Activated B cell treated with CpG ODN at 0.5 μM for 24 hours (primary cell): ENCODE data around the gene PTPRK. TPM values are rescaled to one million over a fixed set of nuclear protein-coding genes. Genes with fewer than 3 reads are reported as not detected.

ENCODE experiments used
- ATAC-seq: fragments of 200-7000 bp; cut with Tn5 transposase; one replicate; pipeline ENCODE4 v1.10.0; 2021; ENCODE audit warnings: low read depth, mild to moderate bottlenecking, moderate library complexity
- CTCF ChIA-PET: fragments of 350-600 bp; sonication (Branson Sonifier 250); formaldehyde crosslinking; loops from one replicate; lab custom pipeline; 2021; ENCODE audit warnings: antibody characterized with exemption; lab: Charles Lee
- POLR2A ChIA-PET: fragments of 350-600 bp; sonication (Branson Sonifier 250); formaldehyde crosslinking; loops from one replicate; lab custom pipeline; 2021; ENCODE audit warnings: antibody characterized with exemption; lab: Charles Lee
- DNase-seq: peaks from one replicate; pipeline ENCODE4 v3.0.0; 2022
- H3K27ac Mint-ChIP-seq: one replicate; pipeline ENCODE4 v1.8.0; 2020; ENCODE audit warnings: mixed read lengths
- H3K27me3 Mint-ChIP-seq: one replicate; pipeline ENCODE4 v1.8.0; 2021; ENCODE audit warnings: mixed read lengths
- H3K36me3 Mint-ChIP-seq: one replicate; pipeline ENCODE4 v1.8.0; 2021; ENCODE audit warnings: low read depth, mixed read lengths
- H3K4me1 Mint-ChIP-seq: one replicate; pipeline ENCODE4 v1.8.0; 2021; ENCODE audit warnings: mixed read lengths
- H3K4me3 Mint-ChIP-seq: one replicate; pipeline ENCODE4 v1.8.0; 2020; ENCODE audit warnings: mild to moderate bottlenecking, mixed read lengths
- H3K9me3 Mint-ChIP-seq: one replicate; pipeline ENCODE4 v1.8.0; 2020; ENCODE audit warnings: mixed read lengths
- CTCF ChIP-seq: fragments of 200-600 bp; IDR thresholded peaks from one replicate; pipeline ENCODE4 v1.8.0; 2022; ENCODE audit warnings: antibody characterized with exemption, mild to moderate bottlenecking
- intact Hi-C: fragments of 100-400 bp; cut with micrococcal nuclease; formaldehyde crosslinking; loops from one replicate; pipeline ENCODE4 v1.15.1; 2024
- total RNA-seq: library from RNA; stranded (reverse); gene quantifications from 2 replicates; pipeline ENCODE4 v1.2.3, GENCODE V29; 2022

PTPRK gene
- total RNA-seq, 1 donor from 2014 or later = 14.2 TPM

GRCh38 chr6:128479991-128480390, 40.4 kb downstream of the PTPRK start:
- Mint-ChIP-seq H3K36me3 (no peaks in the 10 kb centered on the region), H3K4me1 (no peaks in the 10 kb centered on the region), H3K4me3 (no peak overlapping the region), H3K9me3 (no peaks in the 10 kb centered on the region), H3K27me3 (no peaks in the 10 kb centered on the region), H3K27ac (no peak overlapping the region)
- TF ChIP-seq CTCF = no peak
- ChIA-PET POLR2A (no interaction called here), CTCF (no interaction called here)
- no peak for DNase-seq
- no peak for ATAC-seq
- intact Hi-C loops = no loop called here

- no peak for TF ChIP-seq CTCF
- CTCF ChIA-PET = interaction anchor here (0.6 kb wide), 1 partner anchor 57 kb away, joined by 3 read pairs; no protein-coding TSS in a partner anchor
- intact Hi-C loops = no loop called here
- Mint-ChIP-seq H3K27ac (no peak overlapping the region), H3K4me3 (no peak overlapping the region), H3K27me3 (no peaks in the 10 kb centered on the region), H3K4me1 (no peaks in the 10 kb centered on the region), H3K36me3 (no peaks in the 10 kb centered on the region), H3K9me3 (no peaks in the 10 kb centered on the region)
- ATAC-seq (no peak), DNase-seq (no peak)
- POLR2A ChIA-PET = no interaction called here
Measured at GRCh38 chr6:128479048-128479666, 41.2 kb downstream of the PTPRK start.

- intact Hi-C loops = no loop called here
- Mint-ChIP-seq H3K9me3 (no peaks in the 10 kb centered on the region), H3K4me1 (no peaks in the 10 kb centered on the region), H3K36me3 (no peaks in the 10 kb centered on the region), H3K27me3 (no peaks in the 10 kb centered on the region), H3K27ac (no peak overlapping the region), H3K4me3 (no peak overlapping the region)
- ATAC-seq = no peak
- ChIA-PET POLR2A (no interaction called here), CTCF (interaction anchor here (0.6 kb wide), 1 partner anchor 56 kb away, joined by 3 read pairs; no protein-coding TSS in a partner anchor)
- DNase-seq = no peak
- no peak for TF ChIP-seq CTCF
Measured at GRCh38 chr6:128478230-128479047, 42.0 kb downstream of the PTPRK start.

- DNase-seq (no peak), ATAC-seq (no peak)
- intact Hi-C loops = no loop called here
- ChIA-PET POLR2A (no interaction called here), CTCF (no interaction called here)
- Mint-ChIP-seq H3K4me3 (no peak overlapping the region), H3K4me1 (no peaks in the 10 kb centered on the region), H3K36me3 (no peaks in the 10 kb centered on the region), H3K27ac (no peak overlapping the region), H3K9me3 (no peaks in the 10 kb centered on the region), H3K27me3 (no peaks in the 10 kb centered on the region)
- TF ChIP-seq CTCF = no peak
Measured at GRCh38 chr6:128474933-128475332, 45.5 kb downstream of the PTPRK start.

GRCh38 chr6:128474481-128474880, 45.9 kb downstream of the PTPRK start:
- no peak for ATAC-seq
- Mint-ChIP-seq H3K4me1 (no peaks in the 10 kb centered on the region), H3K27me3 (no peaks in the 10 kb centered on the region), H3K9me3 (no peaks in the 10 kb centered on the region), H3K36me3 (no peaks in the 10 kb centered on the region), H3K4me3 (no peak overlapping the region), H3K27ac (no peak overlapping the region)
- ChIA-PET POLR2A (no interaction called here), CTCF (no interaction called here)
- no peak for TF ChIP-seq CTCF
- intact Hi-C loops = no loop called here
- no peak for DNase-seq
